Testis (tissue), 2 donors: ENCODE results near the gene AAR2.

Experiments used
- POLR2A ChIP-seq: fragments of 450-650 bp; IDR thresholded peaks from one replicate; pipeline ENCODE4 v1.6.1; 2017; ENCODE audit warnings: antibody characterized with exemption, mild to moderate bottlenecking, moderate library complexity
- TF ChIP-seq, protein P1 (sequence below), 3 experiments: fragments of 450-650 bp in 2 of 3; fragments of 200-600 bp in 1 of 3; sonication (generic) in 1 of 3; IDR thresholded peaks; one replicate each; pipeline ENCODE4 v1.5.1; 2016 to 2019; ENCODE audit warnings: antibody characterized with exemption in 3 of 3, mild to moderate bottlenecking in 2 of 3, moderate library complexity in 1 of 3

DNA sequence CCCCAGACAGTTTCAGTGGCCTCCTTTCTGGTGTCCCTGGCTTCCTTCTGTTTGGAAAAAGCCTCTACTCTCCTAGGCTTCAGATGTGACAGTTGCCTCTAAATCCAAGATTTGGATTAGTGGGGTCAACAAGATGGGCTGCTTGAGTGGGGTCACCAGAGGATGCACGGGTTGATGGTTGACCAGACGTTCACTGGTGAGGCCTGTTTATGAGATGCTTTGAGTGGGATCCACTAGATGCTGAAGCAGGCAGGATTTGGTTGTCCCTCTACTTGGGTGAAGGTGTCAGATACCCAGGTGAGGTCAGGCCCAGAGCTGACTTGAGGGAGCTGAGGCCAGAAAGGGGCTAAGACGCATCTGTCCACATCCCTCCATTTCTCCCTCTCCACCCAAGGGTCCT, 61.8 kb downstream of the AAR2 start:
- TF ChIP-seq, protein P1, sequence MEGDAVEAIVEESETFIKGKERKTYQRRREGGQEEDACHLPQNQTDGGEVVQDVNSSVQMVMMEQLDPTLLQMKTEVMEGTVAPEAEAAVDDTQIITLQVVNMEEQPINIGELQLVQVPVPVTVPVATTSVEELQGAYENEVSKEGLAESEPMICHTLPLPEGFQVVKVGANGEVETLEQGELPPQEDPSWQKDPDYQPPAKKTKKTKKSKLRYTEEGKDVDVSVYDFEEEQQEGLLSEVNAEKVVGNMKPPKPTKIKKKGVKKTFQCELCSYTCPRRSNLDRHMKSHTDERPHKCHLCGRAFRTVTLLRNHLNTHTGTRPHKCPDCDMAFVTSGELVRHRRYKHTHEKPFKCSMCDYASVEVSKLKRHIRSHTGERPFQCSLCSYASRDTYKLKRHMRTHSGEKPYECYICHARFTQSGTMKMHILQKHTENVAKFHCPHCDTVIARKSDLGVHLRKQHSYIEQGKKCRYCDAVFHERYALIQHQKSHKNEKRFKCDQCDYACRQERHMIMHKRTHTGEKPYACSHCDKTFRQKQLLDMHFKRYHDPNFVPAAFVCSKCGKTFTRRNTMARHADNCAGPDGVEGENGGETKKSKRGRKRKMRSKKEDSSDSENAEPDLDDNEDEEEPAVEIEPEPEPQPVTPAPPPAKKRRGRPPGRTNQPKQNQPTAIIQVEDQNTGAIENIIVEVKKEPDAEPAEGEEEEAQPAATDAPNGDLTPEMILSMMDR (IDR thresholded peaks at IDR 0.05) = no peak
- no peak for TF ChIP-seq POLR2A
